NCI-H226 (cell line): ENCODE results near the gene FABP1.

ENCODE experiments used
- DNase-seq: peaks from one replicate; pipeline ENCODE4 v3.0.0-alpha.2; 2015

The FABP1 gene

DNA sequence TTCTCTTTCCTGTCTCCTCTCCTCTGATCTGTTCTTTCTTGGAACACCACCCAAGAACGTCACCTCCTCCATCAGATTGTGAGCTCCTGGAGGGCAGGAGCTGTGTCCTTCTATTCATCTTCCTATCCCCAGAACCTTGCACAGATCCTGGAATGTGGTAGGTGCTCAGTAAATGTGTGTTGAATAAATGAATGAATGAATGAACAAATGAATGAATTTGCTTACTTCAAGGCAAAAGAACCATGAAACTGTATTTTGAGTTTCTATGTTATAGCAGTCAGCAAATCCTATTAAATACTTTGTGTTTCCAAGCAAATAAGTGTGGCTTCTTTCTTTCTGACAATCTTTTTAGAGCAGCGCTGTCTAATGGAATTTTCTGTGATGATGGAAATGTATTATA is 14.8 kb downstream of the FABP1 start:
- no peak for DNase-seq

DNA sequence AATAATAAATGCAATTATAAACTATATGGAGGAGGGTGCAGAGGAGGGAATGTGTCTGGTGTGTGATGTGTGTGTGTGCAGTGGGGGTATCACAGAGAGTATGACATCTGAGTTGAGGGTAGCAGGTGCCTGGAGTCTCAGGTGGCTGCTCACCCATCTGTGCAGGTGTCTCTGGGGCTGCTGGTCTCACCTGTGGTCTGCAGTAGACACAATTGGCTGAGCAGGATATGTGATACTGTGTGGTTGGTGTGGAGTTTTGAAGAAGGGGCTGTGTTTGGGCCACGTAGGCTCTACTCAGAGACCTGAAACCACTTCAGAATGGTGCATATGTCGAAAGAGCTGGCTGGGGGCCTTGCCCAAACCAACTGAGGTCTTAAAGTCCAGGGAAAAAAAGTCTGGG is 17.0 kb downstream of the FABP1 start:
- DNase-seq, result no peak

DNA sequence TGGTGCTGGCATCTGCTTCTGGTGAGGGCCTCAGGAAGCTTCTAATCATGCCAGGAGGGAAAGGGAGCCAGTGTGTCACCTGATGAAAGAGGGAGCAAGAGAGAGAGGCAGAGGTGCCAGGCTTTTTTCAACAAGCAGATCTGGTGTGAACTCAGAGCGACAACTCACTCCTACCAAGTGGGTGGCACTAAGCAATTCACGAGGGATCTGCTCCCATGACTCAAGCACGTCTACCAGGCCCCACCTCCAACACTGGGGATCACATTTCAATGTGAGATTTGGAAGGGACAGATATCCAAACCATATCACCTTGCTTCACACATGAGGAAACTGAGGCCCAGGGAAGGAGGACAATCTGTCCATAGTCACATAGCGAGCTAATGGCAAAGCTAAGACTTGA is 19.1 kb downstream of the FABP1 start:
- DNase-seq, result no peak

- DNase-seq, result no peak
These were observed 27.4 kb downstream of the FABP1 start for GRCh38 chr2:88100489-88100858.

DNA sequence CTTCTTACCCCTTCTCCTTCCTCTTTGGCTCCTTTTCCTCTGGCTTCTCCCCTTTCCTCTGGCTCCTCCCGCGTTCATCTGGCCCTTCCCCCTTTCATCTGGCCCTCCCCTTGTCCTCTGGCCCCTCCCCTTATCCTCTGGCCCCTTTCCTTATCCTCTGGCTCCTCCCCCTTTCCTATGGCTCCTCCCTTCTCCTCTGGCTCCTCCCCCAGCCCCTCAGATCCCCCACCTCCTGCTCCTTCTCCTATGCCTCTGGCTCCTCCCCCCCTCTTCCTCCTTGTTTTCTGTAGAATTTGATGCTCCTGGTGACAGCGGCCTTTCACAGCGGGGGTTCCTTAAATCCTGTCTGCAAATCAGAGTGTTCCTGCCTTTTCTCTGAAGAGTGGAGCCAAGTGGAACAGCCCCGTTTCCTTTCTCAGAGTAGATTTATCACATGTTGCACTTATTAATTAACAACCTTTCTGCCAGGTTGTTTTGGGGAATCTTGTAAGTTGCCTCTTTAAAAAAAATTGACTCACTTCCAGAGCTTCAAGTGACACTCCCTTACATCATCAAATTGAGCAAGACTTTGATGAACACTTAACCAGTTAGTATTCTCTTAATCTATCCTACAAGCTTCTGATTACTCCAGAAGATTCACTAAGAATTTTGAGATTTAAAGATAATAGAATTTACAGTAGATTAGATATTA is 27.9 kb downstream of the FABP1 start:
- no peak for DNase-seq

DNA sequence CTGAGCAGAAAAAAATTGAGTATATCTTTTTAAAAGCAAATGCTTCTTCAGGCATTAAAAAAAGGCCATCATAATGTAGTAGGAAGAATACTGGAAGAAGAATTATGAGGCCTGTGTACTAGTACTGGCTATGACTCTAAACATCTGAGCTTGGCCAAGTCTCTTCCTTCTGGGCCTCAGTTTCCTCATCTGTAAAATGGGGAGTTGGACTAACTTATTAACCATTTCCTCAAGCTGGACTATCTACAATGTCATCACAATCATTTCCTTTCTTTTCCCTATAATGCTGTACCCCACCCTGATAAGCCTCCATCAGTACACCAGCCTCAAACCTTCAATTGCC is 29.3 kb downstream of the FABP1 start:
- no peak for DNase-seq

GRCh38 chr2:88097891-88098557 is 29.8 kb downstream of the FABP1 start:
- no peak for DNase-seq

DNA sequence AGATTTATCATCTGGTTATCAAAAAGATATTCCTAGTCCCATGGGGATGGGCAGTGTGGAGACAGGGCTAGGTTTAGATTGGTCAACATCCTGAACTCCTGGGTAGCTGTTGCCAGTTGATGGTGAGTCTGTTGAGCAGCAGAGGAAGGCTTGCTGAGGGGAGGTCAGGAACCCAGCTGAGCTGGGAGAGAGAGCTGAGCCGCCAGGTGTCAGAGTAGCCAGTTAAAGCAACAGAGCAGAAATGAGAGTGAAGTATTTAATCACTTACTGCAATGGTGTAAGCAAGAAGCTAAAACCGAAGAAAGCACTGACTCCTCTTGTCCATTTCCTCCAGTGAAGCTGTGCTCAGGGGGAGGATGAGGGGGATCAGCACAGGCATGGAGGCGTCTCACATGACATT is 30.7 kb downstream of the FABP1 start:
- DNase-seq, result no peak

DNA sequence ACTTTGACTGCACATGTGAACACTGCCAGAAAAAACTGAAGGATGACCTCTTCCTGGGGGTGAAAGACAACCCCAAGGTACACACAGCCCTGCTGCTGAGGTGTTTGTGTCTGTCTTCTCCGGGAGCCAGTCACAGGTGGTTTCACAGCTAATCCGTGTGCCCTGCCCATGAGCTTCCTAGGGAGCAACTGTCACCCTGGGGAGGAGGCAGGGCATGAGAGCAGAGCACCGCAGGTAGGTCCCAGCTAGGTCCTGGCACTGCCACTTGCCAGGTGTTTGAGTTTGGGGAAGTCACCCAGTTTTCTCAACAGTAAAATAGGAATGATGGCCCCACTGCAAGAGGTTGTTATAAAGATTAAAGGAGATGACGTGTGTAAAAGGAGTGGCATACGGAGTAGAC is 31.2 kb downstream of the FABP1 start:
- DNase-seq, result no peak

DNA sequence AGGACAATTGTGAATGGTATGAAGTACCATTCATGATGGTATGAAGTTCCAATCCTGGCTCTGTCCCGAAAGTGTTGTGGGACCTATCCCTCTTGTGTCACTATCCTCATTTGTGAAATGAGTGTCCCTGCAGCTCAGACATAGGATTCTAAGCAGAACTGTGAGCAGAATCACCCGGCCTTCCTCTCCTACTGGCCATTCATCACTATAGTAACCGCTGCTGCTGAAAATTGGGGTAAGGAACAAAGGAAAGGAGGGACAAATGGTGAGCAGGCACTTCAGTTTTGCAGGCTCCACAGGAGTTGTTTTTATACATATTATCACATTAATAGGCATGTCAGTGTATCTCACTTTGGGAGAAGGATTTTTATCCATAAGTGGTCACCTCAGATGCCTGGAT is 32.8 kb downstream of the FABP1 start:
- DNase-seq, result no peak

DNA sequence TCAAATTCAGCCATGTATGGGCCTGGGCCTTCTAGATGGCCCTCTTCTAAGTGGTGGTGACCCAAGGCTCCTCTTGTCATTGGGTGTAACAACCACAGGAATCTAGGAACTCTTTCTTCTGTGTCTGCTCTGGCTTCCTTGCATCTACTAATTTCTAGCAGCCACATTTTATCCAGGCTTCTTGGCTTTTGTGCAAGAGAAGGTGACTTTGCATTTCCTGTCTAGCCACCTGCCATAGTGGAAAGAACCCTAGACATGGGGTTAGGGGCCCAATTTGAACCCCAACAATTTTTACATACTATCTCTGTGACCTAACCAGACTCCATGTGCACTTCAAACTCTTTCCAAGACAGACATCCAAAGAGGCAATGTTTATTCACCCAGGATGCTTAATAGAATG is 35.1 kb downstream of the FABP1 start:
- DNase-seq, result no peak

DNA sequence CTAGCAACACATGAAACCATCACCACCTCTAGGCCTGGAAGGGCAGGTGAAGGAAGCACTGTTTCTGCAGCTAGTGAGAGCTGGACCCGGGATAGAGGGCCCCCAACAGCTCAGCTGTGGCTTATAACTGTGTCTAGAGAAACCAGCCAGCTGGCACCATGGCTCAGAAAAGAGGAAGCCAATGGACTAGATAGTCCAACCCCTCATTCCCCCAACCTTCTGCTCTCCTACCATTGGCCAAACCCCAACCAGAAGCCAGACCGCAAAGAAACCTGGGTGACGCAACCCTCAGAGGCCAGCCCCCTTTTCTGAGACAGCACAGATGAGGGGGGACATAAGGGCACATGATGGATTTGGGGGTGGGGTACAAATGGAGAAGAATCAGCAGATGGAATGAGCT is 35.9 kb downstream of the FABP1 start:
- no peak for DNase-seq

- DNase-seq, result no peak
These were observed 37.2 kb downstream of the FABP1 start for GRCh38 chr2:88090446-88091283.

DNA sequence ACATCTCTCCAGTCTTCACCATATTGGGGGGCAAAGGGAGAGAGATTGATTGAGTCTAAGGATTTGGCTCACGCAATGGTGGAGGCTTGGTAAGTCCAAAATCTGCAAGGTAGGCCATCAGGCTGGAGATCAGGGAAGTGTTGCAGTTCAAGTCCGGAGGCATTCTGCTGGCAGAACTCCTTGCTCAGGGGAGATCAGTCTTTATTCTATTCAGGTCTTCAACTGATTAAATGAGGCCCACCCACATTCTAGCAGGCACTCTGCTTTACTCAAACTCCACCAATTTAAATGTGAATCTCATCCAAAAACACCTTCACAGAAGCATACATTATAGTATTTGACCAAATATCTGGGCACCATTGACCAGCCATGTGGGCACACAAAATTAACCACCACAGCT is 38.9 kb downstream of the FABP1 start:
- no peak for DNase-seq

- no peak for DNase-seq
These were observed 40.1 kb downstream of the FABP1 start for GRCh38 chr2:88087763-88088162.

GRCh38 chr2:88087073-88087472 is 40.8 kb downstream of the FABP1 start:
- no peak for DNase-seq

GRCh38 chr2:88086401-88086800 is 41.5 kb downstream of the FABP1 start:
- no peak for DNase-seq

- no peak for DNase-seq
These were observed 42.3 kb downstream of the FABP1 start for GRCh38 chr2:88085602-88086001.

- no peak for DNase-seq
These were observed 42.8 kb downstream of the FABP1 start for GRCh38 chr2:88085099-88085498.

DNA sequence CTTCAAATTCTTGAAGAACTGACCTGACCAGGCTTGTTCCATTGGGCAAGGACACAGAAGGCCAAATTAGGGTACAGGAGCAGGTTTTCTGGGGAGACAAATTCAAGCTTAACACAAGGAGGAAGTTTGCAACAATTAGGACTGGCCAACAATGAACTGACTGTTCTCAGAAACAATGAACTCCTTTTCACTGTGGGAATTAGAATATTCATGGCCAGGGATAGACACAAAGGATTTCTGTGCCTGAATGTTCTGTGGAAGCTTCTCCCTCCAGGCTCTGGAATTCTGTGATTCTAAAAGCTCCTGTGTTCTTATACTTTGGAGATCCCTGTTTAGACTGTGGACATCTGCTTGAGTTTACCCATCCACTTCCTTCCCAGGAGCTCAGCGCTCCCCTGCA is 45.1 kb downstream of the FABP1 start:
- DNase-seq, result no peak

GRCh38 chr2:88081924-88082608 is 45.8 kb downstream of the FABP1 start:
- DNase-seq, result no peak

- DNase-seq, result no peak
These were observed 47.3 kb downstream of the FABP1 start for GRCh38 chr2:88080545-88080944.

DNA sequence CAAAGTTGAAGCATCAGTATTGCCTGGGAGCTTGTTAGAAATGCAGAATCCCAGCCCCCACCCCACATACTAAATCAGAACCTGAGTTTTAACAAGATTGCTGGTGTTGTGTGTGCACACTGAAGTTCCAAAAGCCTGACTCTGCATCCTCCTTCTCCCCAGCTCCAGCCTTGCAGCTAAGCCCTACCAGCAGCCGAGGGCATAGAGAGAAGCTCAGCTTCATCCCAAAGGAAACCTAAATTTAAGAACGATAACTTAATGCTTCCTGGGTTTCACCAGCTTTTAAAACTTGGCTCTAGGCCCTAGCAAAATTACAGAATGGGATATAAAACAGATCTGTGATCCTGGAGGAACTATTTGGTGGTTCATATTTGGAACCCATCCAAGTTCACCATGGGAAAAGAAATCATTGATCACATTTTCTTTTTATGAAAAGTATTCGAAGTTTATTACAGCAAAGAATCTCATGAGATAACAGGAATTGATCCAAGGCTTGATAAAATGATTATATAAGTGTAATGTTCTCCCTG is 49.2 kb downstream of the FABP1 start:
- no peak for DNase-seq
